Measurements from ENCODE around the gene YIPF4. TPM values are rescaled to one million over a fixed set of nuclear protein-coding genes. Genes with fewer than 3 reads are reported as not detected.

The YIPF4 gene
- total RNA-seq, result 10 to 100 TPM; 17.6 to 28.3 (median 23.8) TPM

DNA sequence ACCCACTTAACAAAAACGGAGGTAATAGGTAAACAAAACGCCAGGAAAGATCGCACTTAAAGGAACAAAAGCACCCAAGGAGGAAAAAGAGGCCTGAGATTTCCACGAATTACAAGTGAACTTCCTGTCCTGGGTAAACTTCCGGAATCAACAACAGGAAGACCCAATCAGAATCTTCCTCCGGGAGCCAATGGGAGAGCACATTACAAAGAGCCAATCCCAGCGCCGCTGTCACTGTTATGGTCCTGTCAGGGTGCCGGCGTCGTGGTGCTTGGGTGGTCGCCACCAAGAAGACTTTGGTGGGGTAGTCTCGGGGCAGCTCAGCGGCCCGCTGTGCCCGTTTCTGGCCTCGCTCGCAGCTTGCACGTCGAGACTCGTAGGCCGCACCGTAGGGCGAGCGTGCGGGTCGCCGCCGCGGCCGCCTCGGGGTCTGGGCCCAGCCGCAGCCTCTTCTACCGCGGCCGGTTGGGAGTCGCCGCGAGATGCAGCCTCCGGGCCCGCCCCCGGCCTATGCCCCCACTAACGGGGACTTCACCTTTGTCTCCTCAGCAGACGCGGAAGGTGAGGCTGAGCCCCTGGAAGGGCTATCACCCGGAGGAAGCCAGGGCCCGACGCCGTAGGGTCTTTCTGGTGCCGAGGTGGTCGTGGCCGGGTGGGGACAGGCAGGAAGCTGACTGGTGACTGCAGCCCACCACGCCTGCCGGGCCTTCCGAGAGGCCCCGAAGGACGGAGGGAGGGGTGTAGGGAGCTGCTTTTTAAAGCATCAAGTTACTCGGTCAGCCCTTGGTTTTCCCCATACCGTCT is at the start of gene YIPF4:
Gene YIPF4 (plus strand): TSS at position 231 of the 804 bp plus-strand sequence. CDS start 252 bp downstream, at position 483.
- Histone ChIP-seq H3K27me3 (no peaks in the 10 kb centered on the region), H3K36me3 (peaks cover 0 to 7% of the 10 kb centered on the region in 2 donors), H3K9me3 (no peaks in the 10 kb centered on the region), H3K4me3 (replicated peaks in 1 of 3) (peak within 1 kb of the TSS; percentile 95 to 99 (median 95)), H3K27ac (peak within 1 kb of the TSS; percentile 54 to 77 (median 56)), H3K4me1 (peaks cover 11 to 16% of the 10 kb centered on the region in 2 donors)
- intact Hi-C loops (cut with DNase I), result loop anchor here (10.0 kb wide), 1 partner anchor 77 kb away; the partner anchor contains the start of gene BIRC6
- peak; percentile 3 to 61 for TF ChIP-seq POLR2A (IDR thresholded peaks at IDR 0.05)
- TF ChIP-seq CTCF (IDR thresholded peaks at IDR 0.05), result no peak
- DNase-seq, result peak; percentile 82 to 84
- WGBS, 2 donors, result 0% methylated on average over 17 to 38 of the region's 59 CpGs

DNA sequence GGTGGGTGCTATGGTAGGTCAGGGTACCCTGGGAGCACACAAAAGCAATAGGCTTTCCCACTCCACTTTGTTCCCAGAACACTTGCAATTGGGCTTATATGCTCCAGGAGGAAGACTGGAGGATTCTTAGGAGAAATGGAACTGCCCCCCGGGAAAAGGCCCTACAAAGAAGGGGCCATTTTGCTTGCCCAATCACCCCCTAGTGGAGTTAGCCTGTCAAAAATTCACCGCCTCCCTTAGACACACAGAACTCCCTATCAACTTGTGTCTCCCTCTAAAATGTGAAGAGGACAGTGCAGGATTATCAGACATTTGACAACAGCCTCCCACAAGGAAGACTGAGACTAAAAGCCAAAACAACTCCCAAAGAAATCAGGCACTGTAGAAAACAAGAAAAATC is 49.5 kb upstream of the YIPF4 start:
- TF ChIP-seq CTCF (IDR thresholded peaks at IDR 0.05), result no peak
- TF ChIP-seq POLR2A (IDR thresholded peaks at IDR 0.05), result no peak
- H3K9me3 ChIP-seq, result no peaks in the 10 kb centered on the region
- no peaks in the 10 kb centered on the region for H3K4me1 ChIP-seq
- WGBS, 2 donors, result 86 to 89% methylated on average over 2 of the region's 2 CpGs
- no peak overlapping the region for H3K4me3 ChIP-seq (replicated peaks in 1 of 3)
- H3K36me3 ChIP-seq, result peaks cover 0 to 8% of the 10 kb centered on the region in 2 donors
- no peak for DNase-seq
- H3K27me3 ChIP-seq, result no peaks in the 10 kb centered on the region
- no peak overlapping the region for H3K27ac ChIP-seq
- intact Hi-C loops (cut with DNase I), result no loop called here

DNA sequence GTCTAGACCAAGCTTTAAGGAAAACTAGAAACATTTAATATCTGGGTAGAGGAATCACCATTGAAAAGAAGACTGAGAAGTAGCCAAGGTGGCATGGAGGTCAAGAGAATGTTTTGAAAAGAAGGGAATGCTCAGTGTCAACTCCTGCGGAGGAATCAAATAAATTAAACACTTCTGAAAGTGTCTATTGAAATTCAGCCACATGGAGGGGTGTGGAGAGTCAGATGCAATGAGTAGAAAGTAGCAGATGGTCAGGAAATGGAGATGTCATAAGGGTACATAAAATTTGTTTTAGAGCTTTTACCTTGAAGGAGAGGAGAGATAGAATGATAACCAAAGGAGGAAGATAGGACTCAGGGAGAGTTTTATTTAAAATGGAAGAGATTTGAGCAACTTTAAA is 48.1 kb upstream of the YIPF4 start:
- TF ChIP-seq POLR2A (IDR thresholded peaks at IDR 0.05) (no peak), CTCF (IDR thresholded peaks at IDR 0.05) (no peak)
- no peak for DNase-seq
- Histone ChIP-seq H3K27me3 (no peaks in the 10 kb centered on the region), H3K27ac (no peak overlapping the region), H3K4me3 (replicated peaks in 1 of 3) (no peak overlapping the region), H3K36me3 (peaks cover 0 to 6% of the 10 kb centered on the region in 2 donors), H3K4me1 (no peaks in the 10 kb centered on the region), H3K9me3 (no peaks in the 10 kb centered on the region)
- intact Hi-C loops (cut with DNase I), result no loop called here
- WGBS, 2 donors, result 20 to 35% methylated on average over 1 of the region's 1 CpG

DNA sequence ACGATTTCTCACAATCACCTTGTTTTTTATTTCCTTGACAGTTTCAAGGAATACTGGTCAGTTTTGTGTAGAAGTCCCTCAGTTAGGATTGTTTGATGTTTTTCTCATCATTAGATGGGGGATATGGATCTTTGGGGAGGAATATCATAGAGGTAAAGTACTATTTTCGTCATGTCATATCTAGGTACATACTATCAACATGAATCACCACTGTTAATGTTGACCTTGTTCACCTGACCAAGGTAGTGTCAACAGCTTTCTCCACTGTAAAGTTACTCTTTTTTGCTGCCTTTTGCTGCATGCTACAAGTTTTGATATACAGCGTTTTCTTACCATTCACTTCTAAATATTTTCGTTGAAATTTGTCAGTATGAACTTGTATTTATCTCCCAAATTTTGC is 45.7 kb upstream of the YIPF4 start:
- no peaks in the 10 kb centered on the region for H3K4me1 ChIP-seq
- H3K9me3 ChIP-seq, result no peaks in the 10 kb centered on the region
- 94 to 97% methylated on average over 4 of the region's 4 CpGs for WGBS, 2 donors
- TF ChIP-seq CTCF (IDR thresholded peaks at IDR 0.05) (no peak), POLR2A (IDR thresholded peaks at IDR 0.05) (no peak)
- H3K27me3 ChIP-seq, result no peaks in the 10 kb centered on the region
- DNase-seq, result no peak
- H3K36me3 ChIP-seq, result no peaks in the 10 kb centered on the region
- H3K4me3 ChIP-seq (replicated peaks in 1 of 3), result no peak overlapping the region
- no peak overlapping the region for H3K27ac ChIP-seq
- intact Hi-C loops (cut with DNase I), result no loop called here

DNA sequence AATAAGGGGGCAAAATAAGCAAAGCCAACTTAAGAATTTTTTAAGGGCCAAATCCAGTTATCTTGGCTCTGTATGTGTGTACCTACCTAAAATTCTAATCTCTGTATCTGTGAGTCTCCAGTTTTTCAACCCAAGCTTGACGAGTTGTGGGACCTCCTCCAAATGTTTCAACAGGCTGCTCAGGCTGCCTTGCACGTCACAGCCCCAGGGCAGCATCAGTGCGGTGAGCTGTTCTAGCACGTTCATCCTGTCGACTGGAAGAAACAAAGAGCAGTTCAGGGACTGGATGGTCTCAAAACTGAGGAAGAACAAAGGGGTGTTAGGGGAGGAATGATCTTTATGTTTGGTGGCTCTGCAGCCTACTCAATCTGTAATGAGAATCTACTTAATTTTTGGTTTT is 42.4 kb upstream of the YIPF4 start:
- Histone ChIP-seq H3K9me3 (no peaks in the 10 kb centered on the region), H3K27me3 (no peaks in the 10 kb centered on the region), H3K4me3 (replicated peaks in 1 of 3) (no peak overlapping the region), H3K36me3 (no peaks in the 10 kb centered on the region), H3K4me1 (no peaks in the 10 kb centered on the region), H3K27ac (no peak overlapping the region)
- DNase-seq, result no peak
- TF ChIP-seq CTCF (IDR thresholded peaks at IDR 0.05) (no peak), POLR2A (IDR thresholded peaks at IDR 0.05) (no peak)
- 61 to 67% methylated on average over 5 of the region's 5 CpGs for WGBS, 2 donors
- intact Hi-C loops (cut with DNase I), result no loop called here

Data from thyroid gland (tissue), 4 donors.